ENCODE data around the gene MEF2D.

GRCh38 chr1:156425943-156426342 lies 74.6 kb downstream of the MEF2D start:
- no peak for TF ChIP-seq POLR2A (IDR thresholded peaks at IDR 0.05)
- TF ChIP-seq CTCF (IDR thresholded peaks at IDR 0.05), result no peak

Measured in uterus (tissue), 2 donors.